ENCODE results near the gene DCST1.

DCST1 gene

GRCh38 chr1:155070158-155070621 lies 36.6 kb downstream of the DCST1 start:
- ChIA-PET POLR2A (interaction anchor here (0.5 kb wide), 1 partner anchor 13 kb away, joined by 4 read pairs; no protein-coding TSS in a partner anchor), CTCF (interaction anchor here (0.7 to 5.6 kb wide), 10 partner anchors 9 to 103 kb away, joined by 3 to 48 read pairs (median 4); partner anchors contain the start of genes ADAM15, EFNA3 and KRTCAP2)
- TF ChIP-seq CTCF (IDR thresholded peaks at IDR 0.05; ENCODE audit: control extremely low read depth, extremely low read depth, low read depth, missing control alignments): no peak
- DNase-seq (ENCODE audit: extremely low spot score): no peak

- ChIA-PET POLR2A (no interaction called here), CTCF (interaction anchor here (0.7 to 5.6 kb wide), 9 partner anchors 9 to 102 kb away, joined by 3 to 48 read pairs (median 5); partner anchors contain the start of genes ADAM15, EFNA3 and KRTCAP2)
Observed at GRCh38 chr1:155070721-155071569, 37.3 kb downstream of the DCST1 start.

GRCh38 chr1:155071701-155072100 lies 38.1 kb downstream of the DCST1 start:
- ChIA-PET POLR2A (no interaction called here), CTCF (interaction anchor here (2.5 to 8.4 kb wide), 3 partner anchors 7 to 21 kb away, joined by 11 to 96 read pairs (median 48); partner anchors contain the start of genes ADAM15 and EFNA4)
- no peak for DNase-seq (ENCODE audit: extremely low spot score)
- TF ChIP-seq CTCF (IDR thresholded peaks at IDR 0.05; ENCODE audit: control extremely low read depth, extremely low read depth, low read depth, missing control alignments): no peak

More at GRCh38 chr1:155070721-155071569, 37.3 kb downstream of the DCST1 start:
- peak; percentile 26 for TF ChIP-seq CTCF (IDR thresholded peaks at IDR 0.05; ENCODE audit: control extremely low read depth, extremely low read depth, low read depth, missing control alignments)
- DNase-seq (ENCODE audit: extremely low spot score): peak; percentile 81

GRCh38 chr1:155072531-155073289 lies 39.1 kb downstream of the DCST1 start:
- ChIA-PET CTCF (interaction anchor here (0.7 to 8.4 kb wide), 5 partner anchors 8 to 100 kb away, joined by 3 to 96 read pairs (median 4); partner anchors contain the start of genes EFNA4 and KRTCAP2), POLR2A (no interaction called here)
- TF ChIP-seq CTCF (IDR thresholded peaks at IDR 0.05; ENCODE audit: control extremely low read depth, extremely low read depth, low read depth, missing control alignments): no peak
- no peak for DNase-seq (ENCODE audit: extremely low spot score)

DNA sequence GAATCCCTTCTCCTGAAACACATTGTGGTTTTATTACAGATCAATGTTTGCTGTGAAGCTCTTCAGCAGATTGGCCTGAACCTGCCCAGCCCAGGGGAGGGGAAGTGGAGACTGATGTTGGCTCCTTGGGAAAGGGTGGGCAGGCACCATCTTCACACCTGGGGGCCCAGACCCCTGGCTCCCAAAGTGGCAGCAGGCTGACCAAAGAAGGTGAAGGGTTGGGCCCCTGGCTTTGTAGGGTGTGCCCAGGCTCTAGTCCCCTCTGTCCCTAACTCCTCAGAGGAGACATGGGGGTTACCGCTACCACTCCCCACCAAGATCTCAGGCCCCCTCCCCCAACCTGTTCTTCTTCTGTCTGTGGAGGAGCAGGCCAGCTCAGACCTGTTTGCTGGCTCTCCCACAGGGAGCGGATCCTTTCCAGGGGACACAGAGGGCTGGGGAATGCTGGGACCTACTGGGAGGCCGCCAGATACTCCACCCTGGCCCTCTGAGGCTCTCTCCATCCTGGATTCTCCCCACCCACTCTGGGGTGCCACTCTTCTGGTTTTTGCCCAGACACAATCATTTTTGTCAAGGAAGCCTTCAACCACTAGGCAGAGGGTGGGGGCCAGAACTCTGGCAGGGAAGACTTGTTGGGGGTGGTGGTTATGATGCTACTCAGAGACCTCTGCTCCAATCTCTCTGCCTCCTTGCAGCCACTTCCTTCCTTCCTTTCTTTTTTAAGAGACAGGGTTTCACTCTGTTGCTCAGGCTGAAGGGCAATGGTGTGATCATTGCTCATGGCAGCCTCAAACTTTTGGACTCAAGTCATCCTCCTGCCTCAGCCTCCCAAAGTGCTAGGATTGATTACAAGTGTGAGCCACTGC lies 40.0 kb downstream of the DCST1 start:
- DNase-seq (ENCODE audit: extremely low spot score): no peak
- ChIA-PET CTCF (interaction anchor here (0.8 to 8.4 kb wide), 6 partner anchors 9 to 19 kb away, joined by 3 to 96 read pairs (median 25); partner anchors contain the start of gene EFNA4), POLR2A (no interaction called here)

More for the DNA sequence above, 40.0 kb downstream of the DCST1 start:
- TF ChIP-seq CTCF (IDR thresholded peaks at IDR 0.05; ENCODE audit: control extremely low read depth, extremely low read depth, low read depth, missing control alignments): no peak

All from GM10248 (cell line).